Gastroesophageal sphincter (tissue), 3 donors: ENCODE measurements around the gene TYW1.
"Not testable (repeated sequence)": the region's sequence is repeated elsewhere in the genome, so short reads cannot be mapped to it uniquely, and the experiment has no call there.

Experiments used
- POLR2A ChIP-seq, 2 donors: fragments of 450-650 bp; IDR thresholded peaks; one replicate each; pipeline ENCODE4 v1.6.1; 2017; ENCODE audit warnings: antibody characterized with exemption in 2 of 2, mild to moderate bottlenecking in 2 of 2, moderate library complexity in 1 of 2
- POLR2AphosphoS5 ChIP-seq: sonication (generic); formaldehyde crosslinking; IDR thresholded peaks from one replicate; pipeline ENCODE4 v1.6.1; 2017; ENCODE audit warnings: antibody characterized with exemption
- TF ChIP-seq, protein P1 (sequence below), 4 experiments: fragments of 200-600 bp in 2 of 4; fragments of 450-650 bp in 2 of 4; sonication (generic) in 1 of 4; IDR thresholded peaks; one replicate each; pipeline ENCODE4 v1.5.1; 2017 to 2019; ENCODE audit warnings: antibody characterized with exemption in 4 of 4, mild to moderate bottlenecking in 2 of 4, moderate library complexity in 2 of 4

- TF ChIP-seq, protein P1, sequence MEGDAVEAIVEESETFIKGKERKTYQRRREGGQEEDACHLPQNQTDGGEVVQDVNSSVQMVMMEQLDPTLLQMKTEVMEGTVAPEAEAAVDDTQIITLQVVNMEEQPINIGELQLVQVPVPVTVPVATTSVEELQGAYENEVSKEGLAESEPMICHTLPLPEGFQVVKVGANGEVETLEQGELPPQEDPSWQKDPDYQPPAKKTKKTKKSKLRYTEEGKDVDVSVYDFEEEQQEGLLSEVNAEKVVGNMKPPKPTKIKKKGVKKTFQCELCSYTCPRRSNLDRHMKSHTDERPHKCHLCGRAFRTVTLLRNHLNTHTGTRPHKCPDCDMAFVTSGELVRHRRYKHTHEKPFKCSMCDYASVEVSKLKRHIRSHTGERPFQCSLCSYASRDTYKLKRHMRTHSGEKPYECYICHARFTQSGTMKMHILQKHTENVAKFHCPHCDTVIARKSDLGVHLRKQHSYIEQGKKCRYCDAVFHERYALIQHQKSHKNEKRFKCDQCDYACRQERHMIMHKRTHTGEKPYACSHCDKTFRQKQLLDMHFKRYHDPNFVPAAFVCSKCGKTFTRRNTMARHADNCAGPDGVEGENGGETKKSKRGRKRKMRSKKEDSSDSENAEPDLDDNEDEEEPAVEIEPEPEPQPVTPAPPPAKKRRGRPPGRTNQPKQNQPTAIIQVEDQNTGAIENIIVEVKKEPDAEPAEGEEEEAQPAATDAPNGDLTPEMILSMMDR (IDR thresholded peaks at IDR 0.05), result not testable (repeated sequence)
- TF ChIP-seq POLR2AphosphoS5; POLR2A (IDR thresholded peaks at IDR 0.05): not testable (repeated sequence)
Measured at GRCh38 chr7:67211650-67212330, 215.2 kb downstream of the TYW1 start.
